NB4 (cell line): ENCODE measurements around the gene SPTBN2.
A peak's percentile ranks its signal among the peaks of the same experiment; 100 is the strongest.

ENCODE experiments used
- CTCF ChIP-seq: IDR thresholded peaks from one replicate; pipeline ENCODE4 v1.5.1; 2012; ENCODE audit warnings: low read depth, low read length
- POLR2A ChIP-seq: IDR thresholded peaks from 2 replicates; pipeline ENCODE4 v1.6.1; 2011; ENCODE audit warnings: mild to moderate bottlenecking; ENCODE audit not compliant: insufficient read length; ENCODE audit errors: extremely low read depth

GRCh38 chr11:66744485-66745355 lies 15.7 kb upstream of the SPTBN2 start:
- TF ChIP-seq CTCF: no peak
- TF ChIP-seq POLR2A: peak; percentile 89
